Activated CD4-positive, alpha-beta T cell treated with anti-CD3 and anti-CD28 coated beads, Interleukin-2, amount 50 U/mL, for 48 hours (primary cell): ENCODE results near the gene AAK1.
"Not testable (repeated sequence)": the region's sequence is repeated elsewhere in the genome, so short reads cannot be mapped to it uniquely, and the experiment has no call there.

Source experiments
- DNase-seq, 2 experiments: peaks; one replicate each; pipeline ENCODE4 v3.0.0-alpha.2; 2020

The AAK1 gene

DNA sequence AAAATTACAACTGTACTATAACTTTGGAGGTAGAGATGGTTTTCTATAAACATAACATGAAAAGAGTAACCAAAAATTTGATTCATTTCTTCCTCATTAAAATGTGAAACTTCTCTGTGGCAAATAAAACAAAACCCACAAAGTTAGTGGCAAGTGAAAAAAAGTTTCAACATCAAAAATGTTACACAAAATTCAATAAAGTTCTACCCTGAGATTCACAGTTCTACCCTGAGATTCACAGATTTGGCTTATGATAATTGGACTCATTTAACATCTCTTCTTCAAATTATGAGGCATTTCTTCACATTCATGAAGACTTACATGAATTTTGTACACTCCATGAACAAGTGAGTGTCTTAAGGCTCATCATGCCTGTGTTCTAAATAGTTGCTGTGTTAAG lies 51.0 kb downstream of the AAK1 start:
- DNase-seq: no peak

DNA sequence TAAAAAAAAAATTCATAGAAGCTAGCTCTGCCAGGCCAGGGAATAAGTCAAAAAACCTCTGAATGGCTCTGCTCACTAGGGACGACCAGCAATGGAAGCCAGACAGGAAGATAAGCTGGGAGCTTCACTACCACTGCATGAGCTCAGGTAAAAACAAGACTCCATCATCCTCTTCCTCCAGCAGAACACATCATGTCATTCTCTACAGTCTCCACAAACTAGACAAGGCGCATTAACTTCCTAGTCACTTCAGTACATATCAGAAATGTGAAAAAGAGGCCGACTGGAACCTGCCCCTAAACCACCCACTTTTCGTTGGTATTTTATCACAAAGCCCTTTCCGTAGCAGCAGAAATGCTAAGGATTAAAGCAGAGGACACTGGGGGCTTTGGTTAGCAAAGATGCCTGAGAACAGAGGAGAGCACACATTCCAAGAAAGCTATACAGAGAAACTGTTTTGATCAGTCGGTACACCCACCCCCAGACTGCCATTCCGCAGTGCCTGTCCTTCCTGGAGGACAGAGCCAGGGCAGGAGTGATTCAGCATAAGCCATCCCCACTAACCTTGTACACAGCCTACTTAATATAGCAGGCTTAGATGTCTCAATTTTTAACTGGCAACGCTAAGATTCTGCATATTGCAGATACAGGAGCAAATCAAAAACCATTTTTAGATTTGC lies 53.4 kb downstream of the AAK1 start:
- no peak for DNase-seq

DNA sequence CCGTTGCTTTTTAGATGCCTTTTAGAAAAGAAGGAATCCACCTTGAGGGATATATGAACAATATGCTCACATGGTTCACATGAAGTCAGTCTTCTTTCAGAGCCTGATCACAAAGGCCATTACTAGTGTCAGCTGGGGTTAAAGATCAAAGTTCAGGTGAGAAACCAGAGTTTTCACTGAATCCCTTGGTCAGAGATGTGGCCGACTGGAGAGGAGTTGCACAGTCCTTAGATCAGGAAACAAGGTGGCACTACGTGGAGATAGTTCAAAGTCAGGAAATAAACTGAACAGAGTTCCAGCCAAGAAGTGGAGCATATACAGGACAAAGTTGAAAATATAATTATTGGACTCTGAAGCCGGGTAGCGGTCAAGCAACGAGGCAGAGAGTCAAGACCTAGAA lies 54.6 kb downstream of the AAK1 start:
- no peak for DNase-seq

DNA sequence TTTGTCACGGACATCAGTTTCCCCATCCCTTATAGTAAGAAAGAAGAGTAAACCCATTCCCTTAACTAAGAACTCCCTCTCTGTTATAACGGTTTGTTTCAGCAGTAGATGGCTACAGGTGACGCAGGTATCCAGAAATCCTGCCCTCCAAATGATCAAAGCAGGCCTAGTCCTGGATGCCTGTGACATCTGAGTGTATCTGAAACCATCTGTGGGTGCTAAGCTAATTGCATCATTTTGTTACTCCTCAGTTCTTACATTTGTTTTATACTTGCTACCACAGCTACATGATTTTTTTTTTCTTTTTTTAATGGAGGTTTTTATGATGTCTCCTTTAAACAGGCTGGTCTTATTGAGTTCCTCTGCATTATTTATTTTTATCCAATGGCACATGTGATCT lies 55.1 kb downstream of the AAK1 start:
- DNase-seq: no peak

DNA sequence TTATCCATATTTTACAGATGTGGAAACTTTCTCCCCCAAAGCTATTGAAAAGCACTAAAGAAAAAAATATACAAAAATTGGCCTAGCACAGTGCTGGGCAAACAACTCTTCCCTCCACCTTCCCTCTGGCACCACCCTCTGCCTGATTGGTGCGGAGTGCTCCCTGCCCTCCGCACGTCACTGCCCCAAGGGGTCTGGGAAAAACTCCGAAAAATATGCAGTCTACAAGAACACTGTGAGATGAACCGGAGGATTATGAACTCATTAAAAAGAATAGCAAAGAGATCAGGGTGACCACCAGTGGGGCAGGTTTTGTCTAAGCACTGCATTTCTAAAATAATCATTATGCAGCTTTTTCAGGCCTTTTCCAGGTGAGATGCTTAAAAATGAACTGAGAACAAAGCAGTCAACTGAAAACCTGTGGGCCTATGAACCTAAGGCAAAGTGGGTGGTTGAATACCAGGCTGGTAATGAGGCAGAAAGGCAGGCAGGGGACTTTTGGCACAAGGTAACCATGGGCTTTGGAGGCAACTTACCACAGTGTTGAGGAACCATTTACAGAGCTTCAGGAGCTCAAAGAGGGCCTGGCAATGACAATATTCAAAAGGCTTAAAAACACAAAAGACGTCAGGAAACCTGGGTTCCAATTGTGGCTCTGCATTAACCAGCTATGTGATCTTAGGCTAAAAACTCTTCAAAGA lies 57.5 kb downstream of the AAK1 start:
- DNase-seq: no peak

DNA sequence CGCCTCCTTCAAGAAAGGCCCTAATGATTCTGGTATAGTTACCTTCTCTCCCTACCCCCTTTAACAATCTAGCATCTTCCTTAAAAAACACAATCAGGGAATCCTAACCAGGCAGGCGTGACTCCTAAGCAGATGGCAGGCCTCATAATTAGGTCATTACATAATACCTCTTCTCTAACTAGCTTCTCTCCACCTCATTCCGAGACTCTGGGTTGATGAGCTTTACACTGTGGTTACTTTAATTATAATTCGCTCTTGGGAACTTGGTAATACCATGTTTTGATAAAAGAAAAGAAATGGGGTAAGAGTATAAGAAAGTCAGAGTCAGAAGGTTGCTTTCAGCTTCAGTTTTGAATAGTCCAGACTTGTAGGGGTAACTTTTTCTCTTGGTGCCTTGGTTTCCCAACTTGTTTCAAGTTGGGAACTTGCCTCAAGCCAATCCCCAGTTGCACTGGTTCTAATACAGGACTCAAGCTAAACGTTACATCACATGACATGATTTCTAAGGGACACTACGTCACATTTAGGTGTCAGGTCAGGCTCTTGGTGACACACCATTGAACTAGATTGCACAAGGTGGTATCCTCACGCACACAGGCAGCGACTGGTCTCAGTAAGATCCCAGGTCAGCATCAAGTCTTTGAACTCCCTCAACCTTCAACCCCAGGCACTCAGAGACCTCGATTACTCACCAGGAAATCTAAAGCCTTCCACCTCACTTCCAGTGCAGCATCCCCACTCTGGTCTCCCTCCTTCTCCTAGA lies 59.2 kb downstream of the AAK1 start:
- no peak for DNase-seq

DNA sequence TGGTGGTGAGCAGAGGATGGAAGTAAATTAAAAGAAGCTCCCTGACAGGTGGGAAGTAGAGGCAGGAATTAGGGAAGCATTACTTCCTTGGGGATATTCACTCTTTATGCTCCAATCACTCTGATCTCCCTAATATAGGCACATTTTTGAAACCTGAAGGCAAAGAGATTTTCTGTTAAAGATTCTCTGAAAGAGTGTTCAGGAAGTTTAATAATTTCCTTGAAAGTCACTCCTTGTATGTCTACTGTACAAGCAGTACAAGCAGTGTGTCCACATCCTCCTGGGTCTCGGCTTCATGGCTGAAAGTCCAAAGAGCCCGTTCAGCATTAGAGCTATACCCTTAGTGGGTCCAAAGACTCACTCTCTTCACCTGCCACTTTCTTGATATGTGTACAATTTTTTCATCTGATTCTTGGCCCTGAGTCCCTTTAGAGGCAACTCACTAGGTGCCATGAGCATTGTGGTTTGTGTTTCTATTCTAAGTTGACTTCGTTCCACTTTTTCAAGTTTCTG lies 60.2 kb downstream of the AAK1 start:
- no peak for DNase-seq

DNA sequence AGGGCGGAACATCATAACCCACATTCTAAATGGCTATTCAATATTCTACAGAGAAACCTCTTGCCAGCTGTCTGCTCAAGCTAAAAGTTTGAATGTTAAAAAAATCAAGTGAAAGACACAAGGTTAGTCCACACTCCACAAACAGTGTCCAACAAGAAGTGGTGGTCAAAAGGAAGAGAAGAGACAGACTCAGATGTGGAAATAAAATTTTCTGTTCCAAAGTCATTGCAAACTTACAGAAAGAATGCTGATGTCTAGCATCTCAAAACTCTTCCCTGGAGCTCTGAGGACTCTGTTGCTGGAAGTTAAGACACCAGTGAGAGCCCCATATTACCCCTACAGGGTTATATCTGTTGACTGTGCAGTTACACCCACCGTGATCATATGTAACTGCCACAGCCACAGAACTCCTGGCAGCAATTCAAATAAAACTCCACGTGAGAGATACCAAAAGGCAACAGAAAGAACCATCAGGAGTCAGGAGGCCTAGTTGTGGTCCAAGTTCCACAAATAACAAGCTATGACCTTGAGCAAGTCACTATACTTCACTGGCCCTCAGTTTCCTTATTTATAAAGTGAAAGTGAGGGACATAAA lies 60.9 kb downstream of the AAK1 start:
- no peak for DNase-seq

DNA sequence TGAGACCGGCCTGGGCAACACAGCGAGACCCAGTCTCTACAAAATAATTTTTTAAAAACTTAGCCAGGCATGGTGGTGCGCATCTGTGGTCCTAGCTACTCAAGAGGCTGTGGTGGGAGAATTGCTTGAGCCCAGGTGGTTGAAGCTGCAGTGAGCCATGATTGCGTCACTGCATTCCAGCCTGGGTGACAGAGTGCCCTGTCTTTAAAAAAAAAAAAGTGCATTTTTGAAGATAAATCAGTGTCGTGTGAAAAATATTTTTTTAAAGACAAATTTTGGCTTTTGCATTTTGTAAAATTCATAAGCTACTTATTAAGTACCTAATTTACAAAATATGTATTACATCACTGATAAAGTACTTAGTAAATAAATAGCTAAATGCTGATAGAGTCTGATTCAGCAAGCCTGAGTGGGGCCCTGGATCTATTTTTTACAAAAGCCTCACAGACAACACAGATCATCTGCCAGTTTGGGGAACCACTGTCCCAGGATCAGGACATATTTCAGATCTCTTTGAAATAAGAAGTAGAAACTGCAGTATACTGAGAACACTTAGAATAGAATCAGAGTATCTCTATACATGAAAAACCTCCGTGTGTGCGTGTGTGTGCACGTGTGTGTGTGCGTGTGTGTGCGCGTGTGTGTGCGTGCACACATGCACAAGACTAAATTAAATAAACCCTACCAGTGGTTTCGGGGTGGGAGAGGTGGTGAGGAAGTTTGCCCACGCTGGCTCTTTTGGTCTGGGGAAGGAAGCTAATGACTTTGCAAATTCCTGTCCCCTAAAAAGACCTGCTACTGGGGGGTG lies 61.6 kb downstream of the AAK1 start:
- DNase-seq: no peak

DNA sequence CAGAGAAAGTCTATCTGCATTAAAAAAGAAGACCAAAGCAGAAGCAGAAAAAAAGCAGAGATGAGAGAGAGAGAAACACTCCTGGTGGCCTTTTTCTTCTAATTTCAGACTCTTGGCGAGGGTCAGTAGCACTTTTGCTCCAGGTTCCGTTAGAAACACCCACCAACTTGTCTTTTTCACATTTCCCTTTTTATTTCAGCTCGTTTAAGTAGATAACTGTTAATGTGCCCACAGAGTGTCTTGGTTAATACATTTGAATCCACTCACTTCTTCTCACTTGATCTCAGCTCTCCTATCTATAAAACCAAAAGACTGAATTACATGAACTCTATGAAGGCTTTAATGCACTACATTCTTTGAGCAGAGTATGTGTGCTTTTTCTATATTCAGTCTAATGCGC lies 63.1 kb downstream of the AAK1 start:
- no peak for DNase-seq

DNA sequence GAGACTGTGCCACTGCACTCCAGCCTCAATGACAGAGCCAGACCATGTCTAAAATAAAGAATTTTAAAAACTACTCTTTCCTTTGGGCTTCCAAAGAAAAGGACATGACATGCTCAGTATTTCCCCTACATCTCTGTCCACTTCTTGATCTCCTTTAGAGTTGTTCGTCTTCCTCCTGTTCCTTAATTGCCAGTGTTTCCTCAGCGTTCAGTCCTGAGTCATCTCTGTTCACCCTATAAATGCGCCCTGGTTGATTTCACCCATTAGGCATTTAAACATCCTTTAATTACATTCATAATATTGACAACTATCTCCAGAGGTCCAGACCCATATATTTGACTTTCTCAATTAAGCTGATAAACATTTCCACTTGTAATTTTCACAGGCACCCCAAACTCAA lies 64.0 kb downstream of the AAK1 start:
- no peak for DNase-seq

DNA sequence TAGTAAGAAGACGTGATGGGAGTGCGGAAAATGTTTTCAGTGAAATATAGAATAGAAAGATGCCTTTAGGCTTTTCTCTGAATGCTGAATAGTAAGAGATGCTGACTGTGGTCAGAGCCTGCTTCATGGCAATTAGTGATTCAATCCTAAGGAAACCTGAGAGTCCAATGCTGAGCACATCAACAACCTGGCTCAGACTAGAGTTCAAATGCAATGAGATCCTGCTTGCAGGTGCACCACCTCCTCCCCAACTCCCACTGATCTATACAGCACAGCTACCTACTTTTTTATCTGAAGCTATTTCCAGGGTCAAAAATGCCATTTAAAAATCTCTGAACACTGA lies 65.4 kb downstream of the AAK1 start:
- no peak for DNase-seq

DNA sequence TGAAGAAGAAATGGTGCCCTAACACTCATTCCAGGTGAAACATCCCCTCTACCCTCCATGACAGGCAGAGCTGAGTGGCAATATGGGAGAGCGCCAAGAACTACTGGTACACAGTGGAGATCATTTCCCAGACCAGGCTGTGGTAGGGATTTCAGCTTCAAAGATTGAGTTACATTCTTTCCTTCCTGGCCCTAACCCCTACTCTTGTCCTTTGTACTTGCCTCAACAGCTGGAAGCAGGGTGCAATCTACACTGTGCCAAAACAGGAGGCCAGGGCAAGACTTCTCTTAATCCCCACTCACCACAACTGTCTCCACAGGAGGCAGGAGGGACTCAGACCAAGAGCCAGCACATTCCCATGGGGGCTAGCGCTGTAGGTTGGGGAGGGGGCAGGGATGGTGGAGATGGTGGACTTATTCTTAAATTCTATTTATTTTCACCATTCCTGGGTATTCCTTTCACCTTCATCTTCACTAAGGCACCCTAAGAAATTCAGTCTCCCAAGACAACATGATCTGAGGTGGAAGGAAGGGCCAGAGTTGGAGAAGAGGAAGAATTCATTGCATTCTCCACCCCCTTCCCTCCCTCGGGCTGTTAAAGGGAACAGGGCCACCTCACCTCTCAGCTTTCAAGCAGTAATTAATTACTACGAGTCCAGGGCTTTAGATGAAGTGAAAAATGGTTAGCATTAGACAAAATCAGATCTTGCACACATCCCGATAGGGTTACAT lies 65.9 kb downstream of the AAK1 start:
- DNase-seq: no peak

DNA sequence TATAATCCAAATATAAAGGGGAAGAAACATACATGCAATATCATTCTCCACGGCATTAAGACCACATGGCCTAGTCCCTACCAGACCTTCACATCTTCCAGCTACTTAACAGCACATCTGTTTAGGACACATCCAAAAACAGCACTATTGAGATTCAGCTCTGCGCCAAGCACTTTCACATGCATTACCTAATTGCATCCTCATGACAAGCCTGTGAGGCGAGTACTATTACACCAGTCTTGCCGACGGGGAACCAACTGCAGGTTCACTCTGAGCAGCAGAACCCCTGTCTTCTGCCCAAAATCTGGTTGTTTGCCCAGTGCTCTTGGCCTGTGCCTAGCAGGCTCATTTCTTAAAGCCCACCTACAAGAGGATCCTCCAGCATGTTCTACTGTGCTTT lies 66.7 kb downstream of the AAK1 start:
- DNase-seq: no peak

DNA sequence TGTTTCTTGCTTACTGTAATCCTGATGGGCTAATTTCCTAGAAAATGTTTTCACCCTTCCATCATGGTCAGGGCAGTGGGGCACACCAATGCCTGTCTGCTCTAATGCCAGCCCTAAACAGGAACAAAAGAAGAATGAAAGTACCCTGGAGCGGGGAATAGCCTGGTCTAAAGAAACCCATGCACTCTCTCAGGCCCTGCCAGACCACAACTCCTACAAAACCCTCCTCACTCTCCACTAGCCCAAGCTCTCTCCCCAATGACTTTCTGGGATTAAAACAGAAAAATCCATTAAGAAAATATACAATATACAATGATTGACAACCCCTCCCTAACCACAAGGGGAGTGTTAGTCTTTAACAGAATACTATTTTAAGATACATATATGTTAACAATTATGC lies 67.6 kb downstream of the AAK1 start:
- DNase-seq: no peak

DNA sequence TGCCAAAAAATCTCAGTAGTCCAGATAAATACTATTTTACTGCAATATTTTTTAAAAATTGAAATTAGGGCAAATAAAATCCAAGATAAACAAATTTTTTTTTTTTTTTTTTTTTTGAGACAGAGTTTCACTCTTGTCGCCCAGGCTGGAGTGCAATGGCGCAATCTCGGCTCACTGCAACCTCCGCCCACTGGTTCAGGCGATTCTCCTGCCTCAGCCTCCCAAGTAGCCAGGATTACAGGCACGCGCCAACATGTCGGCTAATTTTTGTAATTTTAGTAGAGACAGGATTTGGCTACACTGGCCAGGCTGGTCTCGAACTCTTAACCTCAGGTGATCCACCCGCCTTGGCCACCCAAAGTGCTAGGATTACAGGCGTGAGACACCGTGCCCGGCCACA lies 68.2 kb downstream of the AAK1 start:
- not testable (repeated sequence) for DNase-seq

DNA sequence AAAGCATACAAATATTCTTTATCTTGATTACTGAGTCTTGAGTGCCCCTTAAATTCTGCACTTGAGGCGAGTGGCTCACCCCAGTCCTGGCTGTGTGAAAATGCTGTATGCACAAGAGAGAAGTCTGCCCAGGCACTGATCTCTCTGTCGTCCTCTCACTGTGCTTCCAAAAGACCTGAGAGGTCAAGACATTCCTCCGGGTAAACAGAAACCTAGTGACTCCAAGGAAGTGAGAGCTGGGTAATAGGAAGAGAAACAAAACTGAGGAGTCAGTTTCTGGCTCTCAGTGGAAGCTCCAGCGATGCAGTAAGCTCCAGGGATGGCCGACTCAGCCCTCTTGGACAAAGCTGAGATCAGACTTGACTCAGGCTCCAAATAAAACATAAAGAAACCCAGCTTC lies 70.9 kb downstream of the AAK1 start:
- no peak for DNase-seq

DNA sequence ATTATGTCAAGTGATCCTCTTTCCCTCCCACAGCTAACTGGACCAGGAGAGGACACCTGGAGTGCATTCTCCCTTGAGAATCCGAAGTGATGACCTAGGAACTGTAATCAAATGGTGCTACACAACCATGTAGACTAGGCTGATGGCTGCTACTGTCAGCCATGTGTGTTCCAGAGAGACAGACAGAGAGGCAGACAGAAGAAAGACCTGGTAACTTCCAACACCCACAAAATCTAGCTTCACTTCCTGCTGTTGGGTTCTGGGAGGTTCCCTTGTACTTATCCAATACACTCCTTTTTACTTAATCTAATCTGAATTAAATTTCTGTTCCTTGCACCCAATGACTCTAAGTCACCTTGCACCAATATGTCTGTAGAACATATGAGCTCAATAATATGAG lies 72.3 kb downstream of the AAK1 start:
- DNase-seq: no peak

DNA sequence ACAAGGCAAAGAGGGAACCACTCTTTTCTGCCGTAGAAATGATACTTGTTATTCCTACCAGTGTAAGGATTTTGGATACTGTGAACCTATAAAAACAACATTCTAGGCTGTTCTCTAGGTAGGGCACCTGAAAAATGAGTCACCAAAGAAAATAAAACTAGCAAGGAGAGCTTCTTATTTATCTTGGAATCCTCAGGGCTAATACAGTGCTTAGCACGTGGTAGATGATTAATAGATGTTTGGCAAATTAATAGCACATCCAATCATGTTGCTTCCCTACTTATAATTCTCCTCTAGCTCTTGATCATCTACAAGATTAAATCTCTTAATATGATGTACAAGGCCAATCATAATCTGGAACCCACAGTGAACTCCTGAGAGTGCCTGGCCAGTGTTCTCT lies 73.1 kb downstream of the AAK1 start:
- no peak for DNase-seq

DNA sequence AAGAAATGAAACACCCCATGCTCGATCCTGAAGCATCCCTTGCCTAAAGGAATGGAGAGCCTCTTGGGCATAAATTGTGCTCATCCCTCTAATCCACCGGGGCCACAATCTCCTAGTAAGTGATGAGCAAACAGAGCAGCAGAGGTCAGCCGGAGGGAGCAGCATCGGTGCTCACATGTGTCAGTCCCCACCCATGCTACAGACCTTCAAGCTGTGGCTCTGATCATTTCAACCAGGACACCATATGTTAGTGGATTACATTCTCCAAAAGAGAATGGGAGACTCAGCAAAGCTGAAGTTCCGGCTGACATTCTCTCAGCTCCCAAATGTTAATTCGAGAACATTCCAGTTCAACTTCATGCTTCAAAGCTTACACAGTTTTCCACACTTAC lies 75.6 kb downstream of the AAK1 start:
- DNase-seq: no peak

DNA sequence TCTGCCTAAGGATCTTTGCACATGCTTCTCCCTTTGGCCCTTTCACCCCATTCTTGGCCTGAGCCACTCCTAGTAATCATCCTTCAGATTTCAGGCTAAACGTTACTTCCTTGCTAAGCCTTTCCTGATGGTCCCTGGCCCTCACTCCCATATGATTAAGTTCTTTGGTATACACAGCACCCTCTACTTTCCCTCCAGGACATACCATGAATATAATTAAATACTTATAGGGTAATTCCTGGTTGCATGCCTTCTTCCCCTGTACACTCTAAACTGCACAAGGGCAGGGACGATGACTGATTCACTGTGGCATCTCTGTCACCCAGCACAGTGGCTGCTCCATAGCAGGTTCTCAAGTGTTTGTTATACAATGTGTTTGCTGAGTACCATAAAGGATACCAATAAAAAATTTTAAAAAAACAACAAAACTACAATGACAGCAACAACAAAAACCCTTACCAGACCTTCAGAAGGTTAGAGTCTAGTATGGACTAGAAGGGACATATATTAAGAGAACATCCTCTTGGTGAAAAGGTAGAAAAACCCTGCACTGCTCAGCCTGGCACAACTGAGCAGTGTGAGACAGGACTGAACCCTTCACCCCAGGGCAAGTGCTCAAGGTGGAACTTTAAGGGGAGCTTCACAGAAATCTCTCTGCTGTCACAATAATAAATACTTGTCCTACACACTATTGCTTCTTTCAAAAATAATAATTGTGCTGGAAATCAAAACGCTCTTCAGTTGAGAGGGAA lies 76.2 kb downstream of the AAK1 start:
- no peak for DNase-seq
